Common myeloid progenitor, CD34-positive (primary cell): Measurements from ENCODE around the gene PHC2.

Experiments used
- CTCF ChIA-PET: fragments of 350-600 bp; sonication (Branson Sonifier 250); formaldehyde crosslinking; loops from one replicate; lab custom pipeline; 2021; ENCODE audit warnings: antibody characterized with exemption; lab: Charles Lee
- POLR2A ChIA-PET: fragments of 350-600 bp; sonication (Branson Sonifier 250); formaldehyde crosslinking; loops from one replicate; lab custom pipeline; 2021; ENCODE audit warnings: antibody characterized with exemption; lab: Charles Lee
- DNase-seq, 3 donors: peaks; one replicate each; pipeline versions ENCODE4 v3.0.0 to v3.0.0-alpha.2; 2013
- H3K27ac ChIP-seq, 2 experiments: 1 replicate in 1 of 2; 2 replicates in 1 of 2; pipeline ENCODE4 v1.7.0; 2013; ENCODE audit warnings: inconsistent platforms in 2 of 2, low read length in 2 of 2, mild to moderate bottlenecking in 2 of 2, low read depth in 1 of 2, moderate library complexity in 1 of 2; ENCODE audit not compliant: severe bottlenecking in 2 of 2, insufficient read depth in 1 of 2, poor library complexity in 1 of 2
- H3K27me3 ChIP-seq, 5 experiments: replicated peaks in 2 of 5; 1 replicate in 3 of 5; 2 replicates in 2 of 5; pipeline versions ENCODE4 v1.6.1 to v1.7.0; 2013; ENCODE audit warnings: low read length in 4 of 5, mild to moderate bottlenecking in 2 of 5, moderate library complexity in 2 of 5, inconsistent platforms in 1 of 5; ENCODE audit not compliant: insufficient read depth in 5 of 5, control insufficient read depth in 4 of 5
- H3K36me3 ChIP-seq, 4 experiments: 1 replicate in 2 of 4; 2 replicates in 2 of 4; pipeline versions ENCODE4 v1.6.1 to v1.7.0; 2013; ENCODE audit warnings: low read length in 3 of 4, control low read depth in 1 of 4, mild to moderate bottlenecking in 1 of 4; ENCODE audit not compliant: control insufficient read depth in 4 of 4, insufficient read depth in 4 of 4
- H3K4me1 ChIP-seq, 4 experiments: 1 replicate in 3 of 4; 2 replicates in 1 of 4; pipeline versions ENCODE4 v1.6.1 to v1.7.1; 2013; ENCODE audit warnings: low read length in 3 of 4, mild to moderate bottlenecking in 3 of 4, control low read depth in 1 of 4, inconsistent platforms in 1 of 4, moderate library complexity in 1 of 4; ENCODE audit not compliant: control insufficient read depth in 4 of 4, insufficient read depth in 4 of 4; ENCODE audit errors: control extremely low read depth in 1 of 4
- H3K4me3 ChIP-seq, 7 experiments: 1 replicate in 4 of 7; 2 replicates in 3 of 7; pipeline versions ENCODE4 v1.5.1 to v1.7.0; 2013; ENCODE audit warnings: mild to moderate bottlenecking in 7 of 7, low read length in 6 of 7, moderate library complexity in 6 of 7, inconsistent platforms in 2 of 7, low read depth in 2 of 7, control low read depth in 1 of 7; ENCODE audit not compliant: insufficient read depth in 4 of 7, control insufficient read depth in 1 of 7; ENCODE audit errors: extremely low read depth in 1 of 7
- H3K9me3 ChIP-seq, 5 experiments: 1 replicate in 4 of 5; 2 replicates in 1 of 5; pipeline versions ENCODE4 v1.6.1 to v1.7.1; 2013; ENCODE audit warnings: low read length in 4 of 5, mild to moderate bottlenecking in 2 of 5, inconsistent platforms in 1 of 5, low read depth in 1 of 5, moderate library complexity in 1 of 5; ENCODE audit not compliant: control insufficient read depth in 4 of 5, insufficient read depth in 2 of 5; ENCODE audit errors: control extremely low read depth in 1 of 5
- WGBS: methylation state at CpG from one replicate; pipeline ENCODE4 v1.1.5; 2013; ENCODE audit not compliant: insufficient coverage; 5-methylcytosine and 5-hydroxymethylcytosine counted together

Gene PHC2

GRCh38 chr1:33368431-33368830 lies 62.5 kb downstream of the PHC2 start:
- H3K4me3 ChIP-seq, result no peak overlapping the region
- 97% methylated on average over 14 of the region's 15 CpGs for WGBS
- no peaks in the 10 kb centered on the region for H3K9me3 ChIP-seq
- H3K27ac ChIP-seq, result no peak overlapping the region
- peaks cover 0 to 21% (median 11%) of the 10 kb centered on the region in 4 experiments for H3K36me3 ChIP-seq
- H3K27me3 ChIP-seq, result no peaks in the 10 kb centered on the region
- DNase-seq, result no peak
- ChIA-PET CTCF (interaction anchor here (0.7 to 12.3 kb wide), 9 partner anchors 11 to 103 kb away, joined by 3 to 90 read pairs (median 3); no protein-coding TSS in a partner anchor), POLR2A (no interaction called here)
- H3K4me1 ChIP-seq, result peaks cover 0 to 20% (median 2%) of the 10 kb centered on the region in 4 experiments

DNA sequence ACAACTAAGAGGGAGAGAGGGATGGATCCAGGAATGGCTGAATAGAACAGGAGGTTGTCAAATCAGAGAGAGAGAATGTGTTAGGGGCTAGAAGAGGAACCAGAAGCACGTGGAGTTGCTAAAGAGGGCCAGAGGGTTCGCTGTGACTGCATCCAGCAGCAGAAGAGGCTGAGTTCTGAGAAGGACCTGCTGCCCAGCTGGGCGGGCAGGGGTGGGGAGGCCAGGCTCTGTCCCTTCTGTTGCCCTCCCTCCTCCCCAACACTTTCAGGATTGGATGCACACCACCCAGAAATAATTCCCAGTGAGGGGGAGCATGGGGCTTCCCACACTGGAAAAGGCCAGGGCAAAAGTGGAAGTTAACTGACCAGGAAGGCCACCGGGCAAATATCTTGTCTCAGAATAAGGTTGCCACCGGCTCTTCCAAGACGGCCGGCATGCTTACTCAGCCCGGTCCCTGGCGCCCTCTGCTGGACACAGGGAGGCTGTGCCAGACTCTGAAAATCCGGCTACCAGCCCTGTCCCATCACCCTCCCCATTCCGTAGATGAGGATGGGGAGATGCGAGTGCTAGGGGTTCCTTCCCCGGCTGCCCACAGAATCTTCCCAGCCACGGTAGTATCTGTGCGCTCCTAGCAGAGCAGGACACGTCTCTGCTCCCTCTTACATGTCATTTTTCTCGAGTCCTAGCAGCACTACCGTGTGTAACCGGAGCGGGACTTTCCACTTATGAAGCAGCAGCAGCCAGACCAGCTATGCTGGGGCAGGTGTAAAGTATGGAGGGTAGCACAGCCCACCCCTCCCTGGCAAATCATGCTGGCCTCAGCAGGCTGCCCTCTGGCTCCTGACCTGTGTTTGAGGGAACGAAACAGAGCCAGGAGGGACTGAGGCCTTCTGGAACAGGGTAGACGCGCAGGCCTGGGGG lies 63.1 kb downstream of the PHC2 start:
- 41% methylated on average over 19 of the region's 23 CpGs for WGBS
- peaks cover 0 to 19% (median 11%) of the 10 kb centered on the region in 4 experiments for H3K36me3 ChIP-seq
- peak overlapping the region in 1 of 7 experiments; percentile 8 for H3K4me3 ChIP-seq
- ChIA-PET POLR2A (no interaction called here), CTCF (interaction anchor here (0.7 to 12.3 kb wide), 8 partner anchors 11 to 103 kb away, joined by 3 to 90 read pairs (median 4); no protein-coding TSS in a partner anchor)
- peak; percentile 71 to 80 (median 77) for DNase-seq
- H3K4me1 ChIP-seq, result peaks cover 0 to 23% (median 5%) of the 10 kb centered on the region in 4 experiments
- H3K27ac ChIP-seq, result no peak overlapping the region
- H3K27me3 ChIP-seq, result no peaks in the 10 kb centered on the region
- no peaks in the 10 kb centered on the region for H3K9me3 ChIP-seq

DNA sequence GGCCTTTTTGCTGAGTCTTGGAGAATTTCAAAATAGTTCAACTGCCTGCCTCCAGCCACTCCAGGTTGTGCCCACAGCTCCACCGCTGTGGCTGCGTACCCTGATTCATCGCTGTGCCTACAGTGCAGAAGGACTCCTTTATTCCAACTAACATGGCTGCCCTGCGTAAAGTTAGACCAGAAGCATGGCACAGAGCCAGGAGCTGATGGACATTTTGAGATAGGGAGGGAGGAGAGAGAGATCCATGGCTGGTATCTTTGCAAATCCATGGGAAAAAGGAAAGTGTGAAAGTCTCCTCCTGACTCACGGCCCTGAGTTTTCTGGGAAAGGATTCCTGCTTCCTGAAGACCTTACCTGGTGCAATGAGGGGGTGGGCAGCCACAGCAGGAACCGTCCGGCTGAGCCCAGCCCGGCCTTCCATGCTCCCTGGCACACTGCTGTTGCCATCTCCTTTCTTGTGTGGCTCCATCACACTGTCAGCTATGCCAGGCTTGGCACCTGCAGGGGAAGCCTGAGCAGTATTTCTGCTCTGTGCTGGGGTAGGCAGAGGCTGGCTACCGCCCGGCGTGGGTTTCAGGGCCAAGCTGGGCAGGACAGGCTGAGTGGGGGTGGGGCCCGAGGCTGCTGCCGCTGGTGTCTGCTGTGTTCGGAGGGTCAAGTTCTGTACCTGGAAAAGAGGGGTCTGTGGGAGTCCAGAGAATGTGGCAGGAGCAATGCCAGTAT lies 64.0 kb downstream of the PHC2 start:
- H3K9me3 ChIP-seq, result no peaks in the 10 kb centered on the region
- POLR2A ChIA-PET, result no interaction called here
- no peak overlapping the region for H3K27ac ChIP-seq
- WGBS, result 86% methylated on average over 13 of the region's 14 CpGs
- CTCF ChIA-PET, result interaction anchor here (1.0 to 12.3 kb wide), 5 partner anchors 36 to 257 kb away, joined by 3 to 90 read pairs (median 4); no protein-coding TSS in a partner anchor
- H3K4me3 ChIP-seq, result no peak overlapping the region
- H3K36me3 ChIP-seq, result peaks cover 0 to 16% (median 10%) of the 10 kb centered on the region in 4 experiments
- peaks cover 7 to 32% (median 11%) of the 10 kb centered on the region in 4 experiments for H3K4me1 ChIP-seq
- no peaks in the 10 kb centered on the region for H3K27me3 ChIP-seq
- DNase-seq, result no peak

- no peak overlapping the region for H3K27ac ChIP-seq
- H3K36me3 ChIP-seq, result peaks cover 0 to 16% (median 6%) of the 10 kb centered on the region in 4 experiments
- POLR2A ChIA-PET, result no interaction called here
- CTCF ChIA-PET, result interaction anchor here (0.9 to 12.3 kb wide), 6 partner anchors 35 to 105 kb away, joined by 3 to 90 read pairs (median 4); no protein-coding TSS in a partner anchor
- no peaks in the 10 kb centered on the region for H3K9me3 ChIP-seq
- no peak for DNase-seq
- H3K4me3 ChIP-seq, result no peak overlapping the region
- no peaks in the 10 kb centered on the region for H3K27me3 ChIP-seq
- H3K4me1 ChIP-seq, result peaks cover 19 to 41% (median 19%) of the 10 kb centered on the region in 4 experiments
- 98% methylated on average over 7 of the region's 9 CpGs for WGBS
These were observed 65.3 kb downstream of the PHC2 start for GRCh38 chr1:33365560-33365997.

- H3K27ac ChIP-seq, result no peak overlapping the region
- no peak for DNase-seq
- POLR2A ChIA-PET, result no interaction called here
- no peaks in the 10 kb centered on the region for H3K27me3 ChIP-seq
- peaks cover 0 to 14% (median 6%) of the 10 kb centered on the region in 4 experiments for H3K36me3 ChIP-seq
- CTCF ChIA-PET, result interaction anchor here (0.7 to 12.3 kb wide), 7 partner anchors 41 to 106 kb away, joined by 3 to 90 read pairs (median 3); no protein-coding TSS in a partner anchor
- no peak overlapping the region for H3K4me3 ChIP-seq
- peaks cover 19 to 41% (median 19%) of the 10 kb centered on the region in 4 experiments for H3K4me1 ChIP-seq
- no peaks in the 10 kb centered on the region for H3K9me3 ChIP-seq
- 86% methylated on average over 1 of the region's 2 CpGs for WGBS
These were observed 66.4 kb downstream of the PHC2 start for GRCh38 chr1:33364565-33364918.

DNA sequence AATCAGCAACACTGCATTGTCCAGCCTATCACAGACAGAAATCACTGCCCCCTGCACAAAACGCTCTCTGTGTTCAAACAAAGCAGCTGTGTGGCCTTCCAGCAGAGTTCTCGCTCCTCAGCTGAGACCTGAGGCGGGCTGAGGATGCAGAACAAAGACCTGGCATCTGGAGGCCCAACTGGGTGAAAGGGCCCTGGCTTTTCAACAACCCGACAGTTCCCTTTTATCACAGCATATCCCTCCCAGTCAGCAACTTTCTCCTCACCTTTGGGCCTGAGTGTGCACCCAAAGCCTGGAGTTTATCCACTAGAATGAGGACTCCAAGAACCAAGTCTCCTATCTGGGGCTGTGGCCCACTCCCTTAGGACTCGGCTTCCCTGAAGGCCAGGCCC lies 67.4 kb downstream of the PHC2 start:
- Histone ChIP-seq H3K4me1 (peaks cover 19 to 41% (median 19%) of the 10 kb centered on the region in 4 experiments), H3K27ac (no peak overlapping the region), H3K4me3 (no peak overlapping the region), H3K27me3 (no peaks in the 10 kb centered on the region), H3K9me3 (no peaks in the 10 kb centered on the region), H3K36me3 (peaks cover 4 to 17% (median 6%) of the 10 kb centered on the region in 4 experiments)
- WGBS, result 97% methylated on average over 5 of the region's 5 CpGs
- DNase-seq, result no peak
- POLR2A ChIA-PET, result interaction anchor here (0.7 kb wide), 1 partner anchor 26 kb away, joined by 3 read pairs; no protein-coding TSS in a partner anchor
- CTCF ChIA-PET, result interaction anchor here (0.9 to 12.3 kb wide), 4 partner anchors 25 to 106 kb away, joined by 3 to 90 read pairs (median 6); no protein-coding TSS in a partner anchor
